Endodermal cell (in vitro differentiated cells): ENCODE results near the gene UBE3C. TPM values are rescaled to one million over a fixed set of nuclear protein-coding genes. Genes with fewer than 3 reads are reported as not detected.

Source experiments
- DNase-seq: peaks from one replicate; pipeline ENCODE4 v3.0.0-alpha.2; 2017
- H3K27ac ChIP-seq: 2 replicates; pipeline ENCODE4 v1.5.1; 2013; ENCODE audit warnings: mild to moderate bottlenecking, low read depth, low read length, moderate library complexity
- H3K27me3 ChIP-seq: 2 replicates; pipeline ENCODE4 v1.6.1; 2013; ENCODE audit warnings: mild to moderate bottlenecking, low read length, moderate library complexity; ENCODE audit not compliant: insufficient read depth, control insufficient read depth, poor library complexity, severe bottlenecking
- H3K36me3 ChIP-seq: 2 replicates; pipeline ENCODE4 v1.7.0; 2013; ENCODE audit warnings: mild to moderate bottlenecking, low read length, moderate library complexity; ENCODE audit not compliant: control insufficient read depth, insufficient read depth
- H3K4me1 ChIP-seq: one replicate; pipeline ENCODE4 v1.7.0; 2013; ENCODE audit warnings: low read length; ENCODE audit not compliant: control insufficient read depth, insufficient read depth
- H3K4me3 ChIP-seq: 2 replicates; pipeline ENCODE4 v1.5.1; 2013; ENCODE audit warnings: mild to moderate bottlenecking, low read length, moderate library complexity
- H3K9ac ChIP-seq: 2 replicates; pipeline ENCODE4 v1.6.1; 2013; ENCODE audit warnings: mild to moderate bottlenecking, low read length, moderate library complexity; ENCODE audit not compliant: poor library complexity, severe bottlenecking; ENCODE audit errors: extremely low read depth
- H3K9me3 ChIP-seq: 2 replicates; pipeline ENCODE4 v1.6.1; 2013; ENCODE audit warnings: mild to moderate bottlenecking, low read length, moderate library complexity; ENCODE audit not compliant: control insufficient read depth
- H3K27ac Mint-ChIP-seq: 2 replicates; pipeline ENCODE4 v1.8.0; 2020; ENCODE audit warnings: mixed read lengths
- H3K27me3 Mint-ChIP-seq: 2 replicates; pipeline ENCODE4 v1.8.0; 2021; ENCODE audit warnings: mild to moderate bottlenecking, mixed read lengths; ENCODE audit not compliant: insufficient read depth
- H3K36me3 Mint-ChIP-seq: 2 replicates; pipeline ENCODE4 v1.8.0; 2020; ENCODE audit warnings: low read depth, mixed read lengths
- H3K4me1 Mint-ChIP-seq: 2 replicates; pipeline ENCODE4 v1.8.0; 2020; ENCODE audit warnings: mixed read lengths
- H3K4me3 Mint-ChIP-seq: 2 replicates; pipeline ENCODE4 v1.8.0; 2020; ENCODE audit warnings: mild to moderate bottlenecking, moderate library complexity, mixed read lengths
- H3K9me3 Mint-ChIP-seq: 2 replicates; pipeline ENCODE4 v1.8.0; 2020; ENCODE audit warnings: mild to moderate bottlenecking, mixed read lengths
- WGBS, 2 experiments: methylation state at CpG; one replicate each; pipeline versions ENCODE4 v1.1.5 to v1.1.7; 2013; ENCODE audit warnings: missing lambda C conversion rate in 2 of 2, mixed read lengths in 1 of 2; ENCODE audit not compliant: insufficient coverage in 1 of 2, insufficient read length in 1 of 2; 5-methylcytosine and 5-hydroxymethylcytosine counted together
- total RNA-seq, 2 donors: library from RNA; stranded (reverse); fragmentation: NEBNext Ultra II Directional in 1 of 2; extraction: Animal tissue kit (Norgen Biotek cat#: 25700) in 1 of 2; gene quantifications; 2 replicates in 1 of 2; 3 replicates in 1 of 2; pipeline ENCODE4 v1.2.1, GENCODE V29; 2021
- TF ChIP-seq, protein P1 (sequence below): fragments of 200-600 bp; sonication (generic); conservative IDR thresholded peaks from 2 replicates; pipeline ENCODE4 v1.5.0; 2021; ENCODE audit warnings: antibody characterized with exemption, mild to moderate bottlenecking

Gene UBE3C
- total RNA-seq, 2 donors from 2014 or later: 53.4 to 55.9 TPM

DNA sequence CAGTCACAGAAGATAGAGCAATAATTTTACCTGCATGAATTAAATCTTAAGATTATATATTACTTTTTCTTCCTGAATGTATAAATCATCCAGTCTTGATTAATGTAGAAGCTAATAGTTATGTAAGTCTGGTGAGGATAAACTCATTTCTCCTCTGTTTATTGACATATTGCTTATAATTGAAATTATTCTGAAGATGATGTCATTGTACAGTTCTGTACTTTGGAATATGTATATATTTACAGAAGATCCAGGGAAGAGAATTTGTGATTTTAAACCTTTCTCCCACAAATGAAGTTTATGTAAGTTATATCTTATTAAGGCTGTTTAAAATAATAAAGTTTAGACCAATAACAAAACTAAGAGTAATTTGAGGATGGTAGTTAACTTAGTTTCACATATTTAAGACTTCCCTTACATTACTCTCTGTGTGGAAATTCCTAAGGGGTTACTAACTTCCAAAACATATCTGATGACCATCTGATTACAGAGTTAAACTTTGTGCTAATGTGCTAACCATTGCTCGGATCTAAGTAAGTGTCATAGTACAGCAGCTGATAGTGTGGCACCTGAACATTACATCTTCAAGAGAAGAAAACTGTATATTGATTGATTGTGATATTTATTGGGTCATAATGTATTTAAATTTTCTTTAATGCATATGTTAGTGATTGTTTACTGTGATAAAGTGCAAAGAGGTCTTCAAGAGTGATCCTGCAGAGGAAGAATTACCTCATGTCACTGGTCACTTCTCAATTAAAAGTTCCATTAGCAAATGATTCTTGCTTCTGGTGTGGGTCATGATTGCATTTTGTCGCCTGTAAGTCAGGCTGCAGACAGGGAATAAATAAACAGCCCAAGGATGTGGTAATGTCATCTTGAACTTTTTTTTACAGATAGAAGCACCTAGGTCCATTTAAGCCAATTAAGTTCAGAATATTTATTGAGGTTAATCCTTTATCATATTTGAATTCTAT is 96.9 kb downstream of the UBE3C start:
- Mint-ChIP-seq H3K36me3 (peaks cover 78% of the 10 kb centered on the region), H3K27ac (no peak overlapping the region), H3K9me3 (no peaks in the 10 kb centered on the region), H3K4me1 (no peaks in the 10 kb centered on the region), H3K4me3 (no peak overlapping the region), H3K27me3 (no peaks in the 10 kb centered on the region)
- Histone ChIP-seq H3K4me1 (no peaks in the 10 kb centered on the region), H3K4me3 (no peak overlapping the region), H3K9ac (no peak overlapping the region), H3K9me3 (no peaks in the 10 kb centered on the region), H3K36me3 (peaks cover 79% of the 10 kb centered on the region), H3K27me3 (no peaks in the 10 kb centered on the region), H3K27ac (no peak overlapping the region)
- no peak for DNase-seq
- TF ChIP-seq, protein P1, sequence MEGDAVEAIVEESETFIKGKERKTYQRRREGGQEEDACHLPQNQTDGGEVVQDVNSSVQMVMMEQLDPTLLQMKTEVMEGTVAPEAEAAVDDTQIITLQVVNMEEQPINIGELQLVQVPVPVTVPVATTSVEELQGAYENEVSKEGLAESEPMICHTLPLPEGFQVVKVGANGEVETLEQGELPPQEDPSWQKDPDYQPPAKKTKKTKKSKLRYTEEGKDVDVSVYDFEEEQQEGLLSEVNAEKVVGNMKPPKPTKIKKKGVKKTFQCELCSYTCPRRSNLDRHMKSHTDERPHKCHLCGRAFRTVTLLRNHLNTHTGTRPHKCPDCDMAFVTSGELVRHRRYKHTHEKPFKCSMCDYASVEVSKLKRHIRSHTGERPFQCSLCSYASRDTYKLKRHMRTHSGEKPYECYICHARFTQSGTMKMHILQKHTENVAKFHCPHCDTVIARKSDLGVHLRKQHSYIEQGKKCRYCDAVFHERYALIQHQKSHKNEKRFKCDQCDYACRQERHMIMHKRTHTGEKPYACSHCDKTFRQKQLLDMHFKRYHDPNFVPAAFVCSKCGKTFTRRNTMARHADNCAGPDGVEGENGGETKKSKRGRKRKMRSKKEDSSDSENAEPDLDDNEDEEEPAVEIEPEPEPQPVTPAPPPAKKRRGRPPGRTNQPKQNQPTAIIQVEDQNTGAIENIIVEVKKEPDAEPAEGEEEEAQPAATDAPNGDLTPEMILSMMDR: no peak
- 92 to 100% methylated on average over 2 of the region's 2 CpGs for WGBS, 2 experiments

DNA sequence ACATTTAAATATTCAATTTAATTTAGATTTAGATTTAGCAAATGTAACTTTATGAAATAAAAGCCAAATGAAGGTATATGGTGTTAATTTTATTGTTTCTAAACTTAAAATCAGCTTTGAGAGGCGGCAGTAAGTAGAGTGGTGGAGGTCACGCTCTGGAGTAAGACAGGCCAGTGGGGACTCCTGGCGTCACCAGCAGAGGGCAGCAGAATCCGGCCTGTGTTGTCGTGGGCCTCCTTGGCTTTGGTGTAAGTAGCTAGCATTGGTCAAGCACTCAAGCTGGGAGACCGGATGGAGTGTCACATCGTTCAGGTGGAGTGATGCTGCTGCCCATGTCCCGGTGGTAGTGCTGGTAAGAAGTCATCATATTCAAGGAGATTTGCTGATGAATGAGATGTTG is 99.4 kb downstream of the UBE3C start:
- 88 to 94% methylated on average over 7 to 8 of the region's 8 CpGs for WGBS, 2 experiments
- Histone ChIP-seq H3K9me3 (no peaks in the 10 kb centered on the region), H3K9ac (no peak overlapping the region), H3K4me1 (no peaks in the 10 kb centered on the region), H3K27me3 (no peaks in the 10 kb centered on the region), H3K4me3 (no peak overlapping the region), H3K27ac (no peak overlapping the region), H3K36me3 (peaks cover 69% of the 10 kb centered on the region)
- Mint-ChIP-seq H3K4me1 (no peaks in the 10 kb centered on the region), H3K27me3 (no peaks in the 10 kb centered on the region), H3K9me3 (no peaks in the 10 kb centered on the region), H3K27ac (no peak overlapping the region), H3K4me3 (no peak overlapping the region), H3K36me3 (peaks cover 67% of the 10 kb centered on the region)
- DNase-seq: peak; percentile 84
- TF ChIP-seq, protein P1: peak; percentile 63

DNA sequence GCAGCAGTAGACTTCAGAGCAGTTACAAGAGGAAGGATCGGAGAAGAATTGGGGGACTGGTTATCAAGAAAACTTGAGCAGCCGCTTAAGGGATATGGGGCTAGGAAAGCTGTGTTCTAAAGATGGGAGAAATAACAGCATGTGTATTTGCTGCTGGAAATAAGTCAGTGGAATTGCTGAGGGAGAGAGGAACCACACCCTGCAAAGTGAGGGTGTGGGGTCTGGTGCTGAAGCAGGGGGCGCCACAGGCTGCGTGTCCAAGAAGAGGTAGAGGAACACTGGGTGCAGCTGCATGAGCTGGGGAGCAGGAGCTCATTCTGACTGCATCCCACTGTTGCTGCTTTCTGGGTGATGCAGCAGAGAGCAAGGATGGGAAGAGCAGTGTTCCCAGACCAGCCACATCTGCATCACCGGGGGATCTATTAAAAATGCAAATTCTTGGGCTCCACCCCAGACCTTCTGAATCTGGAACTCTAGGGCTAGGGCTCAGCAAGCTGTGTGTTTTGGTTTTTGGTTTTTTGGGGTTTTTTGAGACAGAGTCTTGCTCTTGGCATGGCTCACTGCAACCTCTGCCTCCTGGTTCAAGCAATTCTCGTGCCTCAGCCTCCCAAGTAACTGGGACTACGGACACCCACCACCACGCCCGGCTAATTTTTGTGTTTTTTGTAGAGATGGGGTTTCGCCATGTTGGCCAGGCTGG is 101.0 kb downstream of the UBE3C start:
- Histone ChIP-seq H3K9ac (no peak overlapping the region), H3K27me3 (no peaks in the 10 kb centered on the region), H3K4me1 (no peaks in the 10 kb centered on the region), H3K27ac (no peak overlapping the region), H3K4me3 (no peak overlapping the region), H3K9me3 (no peaks in the 10 kb centered on the region), H3K36me3 (peaks cover 53% of the 10 kb centered on the region)
- H3K4me1 Mint-ChIP-seq: no peaks in the 10 kb centered on the region
- no peak for DNase-seq
- no peak overlapping the region for H3K27ac Mint-ChIP-seq
- H3K27me3 Mint-ChIP-seq: no peaks in the 10 kb centered on the region
- WGBS, 2 experiments: 83 to 95% methylated on average over 8 to 10 of the region's 10 CpGs
- peaks cover 51% of the 10 kb centered on the region for H3K36me3 Mint-ChIP-seq
- H3K4me3 Mint-ChIP-seq: no peak overlapping the region
- no peaks in the 10 kb centered on the region for H3K9me3 Mint-ChIP-seq
- TF ChIP-seq, protein P1: peak; percentile 37
